ENCODE data around the gene TMEM258. TPM values are rescaled to one million over a fixed set of nuclear protein-coding genes. Genes with fewer than 3 reads are reported as not detected.

Gene TMEM258
- total RNA-seq, 2 experiments from 2014 or later = 172 to 176 TPM

DNA sequence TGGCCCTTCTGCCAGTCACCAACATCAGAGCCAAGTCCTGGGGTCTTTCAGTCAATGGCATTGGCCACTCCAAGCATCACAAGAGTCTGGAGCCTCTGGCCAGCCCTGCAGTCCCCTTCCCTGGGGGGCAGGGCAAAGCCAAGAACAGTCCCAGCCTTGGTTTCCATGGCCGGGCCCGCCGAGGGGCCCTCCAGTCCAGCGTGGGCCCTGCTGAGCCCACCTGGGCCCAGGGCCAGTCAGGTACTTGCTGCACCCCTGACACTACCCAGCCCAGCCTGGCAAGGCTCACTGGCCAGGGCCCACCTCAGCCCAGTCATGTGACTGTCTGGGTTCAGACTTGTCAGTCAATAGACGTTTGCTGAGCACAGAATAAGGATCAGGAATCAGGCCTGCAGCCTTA lies 10.8 kb downstream of the TMEM258 start:
- peaks cover 4% of the 10 kb centered on the region for H3K36me3 Mint-ChIP-seq (ENCODE audit: low read depth)
- H3K27me3 Mint-ChIP-seq = peaks cover 5% of the 10 kb centered on the region
- peaks cover 10% of the 10 kb centered on the region for H3K4me1 Mint-ChIP-seq
- intact Hi-C loops (cut with DNase I, micrococcal nuclease) = no loop called here
- no peak for DNase-seq
- H3K4me3 Mint-ChIP-seq = no peak overlapping the region
- no peak overlapping the region for H3K27ac Mint-ChIP-seq
- CTCF ChIA-PET = interaction anchor here (1.0 to 3.1 kb wide), 2 partner anchors 10 to 16 kb away, joined by 3 to 14 read pairs; no protein-coding TSS in a partner anchor
- POLR2A ChIA-PET = interaction anchor here (1.0 kb wide), 1 partner anchor 11 kb away, joined by 3 read pairs; the partner anchor contains the start of gene FEN1
- no peaks in the 10 kb centered on the region for H3K9me3 Mint-ChIP-seq (ENCODE audit: low read depth)
- ATAC-seq = no peak

DNA sequence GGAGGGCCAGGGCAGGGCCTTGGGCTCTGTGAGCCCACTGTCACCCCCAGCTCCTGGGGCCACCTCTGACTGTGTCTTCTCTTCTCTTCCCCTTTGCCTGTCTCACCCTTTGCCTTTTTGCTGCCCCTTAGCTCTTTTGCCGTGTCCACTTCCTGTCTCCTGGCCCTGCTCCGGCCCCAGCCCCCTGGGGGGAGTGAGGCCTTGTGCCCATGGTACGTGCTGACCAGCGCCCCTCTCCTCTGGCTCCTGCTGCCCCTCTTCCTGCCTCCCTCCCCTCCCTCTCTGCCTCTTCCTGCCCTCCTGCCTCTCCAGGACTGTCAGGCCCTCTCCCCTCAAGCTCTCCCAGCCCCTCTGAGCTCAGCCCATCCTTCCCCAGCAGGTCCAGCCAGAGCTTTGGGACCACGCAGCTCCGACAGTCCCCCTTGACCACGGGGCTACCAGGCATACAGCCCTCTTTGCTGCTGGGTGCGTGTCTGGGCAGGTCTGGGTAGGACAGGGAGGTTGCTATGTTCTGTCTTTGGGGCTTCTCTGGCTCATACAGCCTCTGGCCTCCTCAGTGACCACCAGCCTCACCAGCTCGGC lies 11.7 kb downstream of the TMEM258 start:
- Mint-ChIP-seq H3K36me3 (ENCODE audit: low read depth) (peaks cover 4% of the 10 kb centered on the region), H3K4me3 (no peak overlapping the region), H3K27me3 (peaks cover 5% of the 10 kb centered on the region), H3K9me3 (ENCODE audit: low read depth) (no peaks in the 10 kb centered on the region), H3K4me1 (peaks cover 11% of the 10 kb centered on the region), H3K27ac (no peak overlapping the region)
- intact Hi-C loops (cut with DNase I, micrococcal nuclease) = no loop called here
- CTCF ChIA-PET = interaction anchor here (3.1 kb wide), 1 partner anchor 17 kb away, joined by 14 read pairs; no protein-coding TSS in a partner anchor
- DNase-seq = no peak
- POLR2A ChIA-PET = no interaction called here
- ATAC-seq = no peak

DNA sequence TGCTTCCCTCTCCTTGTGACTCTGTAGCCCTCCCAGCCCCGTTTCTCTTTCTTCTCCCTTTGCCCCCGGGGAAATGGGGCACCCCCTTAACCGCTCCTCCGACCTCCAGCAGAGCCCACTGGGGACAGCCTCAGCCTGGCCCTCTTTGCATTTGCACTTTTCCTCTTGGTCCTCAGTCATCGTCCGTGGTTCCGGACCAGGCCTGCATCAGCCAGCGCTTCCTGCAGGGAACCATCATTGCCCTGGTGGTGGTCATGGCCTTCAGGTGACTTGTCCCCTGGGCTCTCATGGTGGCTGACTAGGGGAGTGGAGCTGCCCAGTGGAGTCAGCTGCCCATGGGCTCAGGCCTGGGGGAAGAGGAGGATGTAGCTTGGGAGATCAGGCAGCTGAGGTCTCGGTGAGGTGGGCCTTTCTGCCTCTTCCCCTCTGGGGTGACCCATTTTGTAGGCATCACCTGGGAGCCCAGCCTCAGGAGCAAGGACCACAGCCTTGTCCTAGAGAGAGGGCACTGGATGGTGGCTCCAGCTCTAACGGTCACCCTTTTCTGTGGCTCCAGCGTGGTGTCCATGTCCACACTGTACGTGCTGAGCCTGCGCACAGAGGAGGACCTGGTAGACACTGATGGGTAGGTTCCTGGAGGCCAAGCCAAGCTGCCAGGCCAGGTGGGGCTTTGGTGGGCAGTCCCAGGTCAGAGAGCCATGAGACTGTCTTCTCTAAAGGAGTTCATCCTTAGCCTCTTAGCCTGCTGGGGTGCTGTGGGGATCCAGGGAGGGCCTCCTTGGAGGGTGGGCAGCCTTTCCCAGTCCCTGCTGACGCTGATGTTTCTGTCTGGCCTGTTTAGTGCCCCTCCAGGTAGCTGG lies 12.5 kb downstream of the TMEM258 start:
- no peak overlapping the region for H3K4me3 Mint-ChIP-seq
- ATAC-seq = no peak
- H3K9me3 Mint-ChIP-seq (ENCODE audit: low read depth) = no peaks in the 10 kb centered on the region
- ChIA-PET POLR2A (no interaction called here), CTCF (interaction anchor here (0.9 kb wide), 1 partner anchor 47 kb away, joined by 3 read pairs; no protein-coding TSS in a partner anchor)
- H3K27me3 Mint-ChIP-seq = peaks cover 5% of the 10 kb centered on the region
- H3K4me1 Mint-ChIP-seq = peaks cover 11% of the 10 kb centered on the region
- DNase-seq = no peak
- intact Hi-C loops (cut with DNase I, micrococcal nuclease) = no loop called here
- peaks cover 4% of the 10 kb centered on the region for H3K36me3 Mint-ChIP-seq (ENCODE audit: low read depth)
- H3K27ac Mint-ChIP-seq = no peak overlapping the region

DNA sequence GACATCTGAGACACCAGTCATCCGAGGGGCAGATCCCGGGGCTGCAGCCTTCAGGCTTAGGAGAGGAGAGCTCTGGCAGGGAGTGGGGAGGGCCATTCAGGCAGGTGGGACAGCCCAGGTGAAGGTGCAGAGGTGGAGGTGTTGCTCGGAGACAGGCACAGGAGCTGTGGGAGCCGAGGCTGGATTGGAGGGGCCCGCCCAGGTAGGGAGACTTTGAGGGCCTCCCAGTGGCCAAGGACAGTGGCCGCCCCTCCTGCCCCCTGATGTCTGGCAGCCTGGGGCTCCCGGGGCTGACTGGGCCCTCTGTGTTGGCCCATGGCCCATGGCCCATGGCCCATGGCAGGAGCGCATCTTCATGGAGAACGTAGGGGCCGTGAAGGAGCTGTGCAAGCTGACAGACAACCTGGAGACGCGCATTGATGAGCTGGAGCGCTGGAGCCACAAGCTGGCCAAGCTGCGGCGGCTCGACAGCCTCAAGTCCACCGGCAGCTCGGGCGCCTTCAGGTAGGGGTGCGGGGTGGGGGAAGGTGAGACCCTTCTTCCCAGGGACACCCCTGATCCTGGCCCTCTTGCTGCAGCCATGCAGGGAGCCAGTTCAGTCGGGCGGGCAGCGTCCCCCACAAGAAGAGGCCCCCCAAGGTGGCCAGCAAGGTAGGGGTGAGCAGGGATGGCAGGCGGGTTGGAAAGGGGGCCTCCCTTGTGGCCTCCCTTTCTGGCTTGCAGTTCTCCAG lies 13.3 kb downstream of the TMEM258 start:
- H3K27me3 Mint-ChIP-seq = peaks cover 5% of the 10 kb centered on the region
- ChIA-PET CTCF (interaction anchor here (0.9 to 1.1 kb wide), 2 partner anchors 45 to 46 kb away, joined by 3 read pairs; no protein-coding TSS in a partner anchor), POLR2A (no interaction called here)
- no peak overlapping the region for H3K4me3 Mint-ChIP-seq
- ATAC-seq = no peak
- no peaks in the 10 kb centered on the region for H3K9me3 Mint-ChIP-seq (ENCODE audit: low read depth)
- DNase-seq = no peak
- H3K36me3 Mint-ChIP-seq (ENCODE audit: low read depth) = peaks cover 3% of the 10 kb centered on the region
- intact Hi-C loops (cut with DNase I, micrococcal nuclease) = no loop called here
- no peak overlapping the region for H3K27ac Mint-ChIP-seq
- H3K4me1 Mint-ChIP-seq = peaks cover 11% of the 10 kb centered on the region

DNA sequence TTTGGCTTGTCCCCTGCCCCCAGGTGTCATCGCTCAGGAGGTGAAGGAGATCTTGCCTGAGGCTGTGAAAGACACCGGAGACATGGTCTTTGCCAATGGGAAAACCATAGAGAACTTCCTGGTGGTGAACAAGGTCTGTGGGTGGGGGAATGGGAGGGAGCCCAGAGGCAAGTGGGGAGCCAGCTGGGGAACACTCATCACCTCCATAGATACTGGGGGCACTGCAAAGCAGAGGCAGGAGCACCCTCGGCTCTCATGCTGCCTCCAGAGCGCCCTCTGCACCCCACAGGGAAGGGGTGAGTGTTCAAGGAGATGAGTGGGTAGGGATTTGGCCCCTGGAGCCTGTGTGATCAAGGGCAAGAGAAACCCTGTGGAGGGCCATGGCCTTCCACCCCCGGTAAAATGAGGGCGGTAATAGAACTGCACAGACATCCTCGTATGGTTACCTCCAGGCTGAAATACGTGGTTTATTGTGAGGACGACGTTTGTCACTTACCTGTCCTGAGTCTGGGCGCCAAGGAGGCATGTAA lies 14.0 kb downstream of the TMEM258 start:
- no peak for ATAC-seq
- no peaks in the 10 kb centered on the region for H3K9me3 Mint-ChIP-seq (ENCODE audit: low read depth)
- DNase-seq = no peak
- no peak overlapping the region for H3K27ac Mint-ChIP-seq
- ChIA-PET CTCF (interaction anchor here (1.1 kb wide), 1 partner anchor 45 kb away, joined by 3 read pairs; no protein-coding TSS in a partner anchor), POLR2A (no interaction called here)
- H3K4me1 Mint-ChIP-seq = peaks cover 11% of the 10 kb centered on the region
- H3K4me3 Mint-ChIP-seq = no peak overlapping the region
- no peaks in the 10 kb centered on the region for H3K36me3 Mint-ChIP-seq (ENCODE audit: low read depth)
- H3K27me3 Mint-ChIP-seq = peaks cover 5% of the 10 kb centered on the region
- intact Hi-C loops (cut with DNase I, micrococcal nuclease) = no loop called here

DNA sequence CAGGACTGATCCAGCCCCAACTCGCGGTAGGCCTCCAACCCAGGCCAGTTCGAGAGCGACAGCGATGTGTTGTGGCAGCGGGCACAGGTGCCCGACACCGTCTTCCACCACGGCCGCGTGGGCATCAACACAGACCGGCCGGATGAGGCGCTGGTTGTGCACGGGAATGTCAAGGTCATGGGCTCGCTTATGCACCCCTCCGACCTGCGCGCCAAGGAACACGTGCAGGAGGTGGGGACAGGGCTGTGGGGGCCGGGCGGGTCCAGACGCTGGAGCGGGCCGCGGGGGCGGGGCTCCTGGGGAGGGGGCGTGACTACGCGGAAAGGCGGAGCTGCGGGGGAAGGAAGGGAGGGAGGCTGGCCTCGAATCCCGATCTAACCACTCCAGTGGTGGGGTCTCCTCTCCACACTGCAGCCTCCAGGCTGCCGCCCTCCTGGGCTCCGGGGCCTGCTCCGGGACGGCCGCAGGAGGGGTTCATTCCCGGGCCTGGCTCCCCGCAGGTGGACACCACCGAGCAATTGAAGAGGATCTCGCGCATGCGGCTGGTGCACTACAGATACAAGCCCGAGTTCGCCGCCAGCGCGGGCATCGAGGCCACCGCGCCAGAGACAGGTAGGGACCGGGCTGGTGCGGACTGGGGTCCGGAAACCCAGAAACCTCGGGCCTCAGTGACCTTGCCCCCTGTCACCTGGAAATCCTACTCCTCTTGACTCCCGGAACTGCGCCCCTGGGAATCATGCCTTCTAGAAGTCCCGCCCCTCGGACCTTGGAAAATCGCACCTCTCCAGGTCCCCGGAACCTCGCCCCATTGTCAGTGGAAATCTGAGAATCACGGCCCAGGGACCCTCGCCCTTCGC lies 14.9 kb downstream of the TMEM258 start:
- peak; percentile 75 for DNase-seq
- ChIA-PET CTCF (interaction anchor here (0.5 to 0.6 kb wide), 2 partner anchors 66 to 665 kb away, joined by 3 read pairs; no protein-coding TSS in a partner anchor), POLR2A (no interaction called here)
- intact Hi-C loops (cut with DNase I, micrococcal nuclease) = loop anchor here in 1 of 2 experiments (1.0 kb wide), 1 partner anchor 15 kb away; the partner anchor contains the start of genes FEN1 and TMEM258
- Mint-ChIP-seq H3K9me3 (ENCODE audit: low read depth) (no peaks in the 10 kb centered on the region), H3K4me3 (no peak overlapping the region), H3K4me1 (peaks cover 11% of the 10 kb centered on the region), H3K27me3 (peaks cover 5% of the 10 kb centered on the region), H3K27ac (no peak overlapping the region), H3K36me3 (ENCODE audit: low read depth) (no peaks in the 10 kb centered on the region)
- peak; percentile 64 for ATAC-seq

DNA sequence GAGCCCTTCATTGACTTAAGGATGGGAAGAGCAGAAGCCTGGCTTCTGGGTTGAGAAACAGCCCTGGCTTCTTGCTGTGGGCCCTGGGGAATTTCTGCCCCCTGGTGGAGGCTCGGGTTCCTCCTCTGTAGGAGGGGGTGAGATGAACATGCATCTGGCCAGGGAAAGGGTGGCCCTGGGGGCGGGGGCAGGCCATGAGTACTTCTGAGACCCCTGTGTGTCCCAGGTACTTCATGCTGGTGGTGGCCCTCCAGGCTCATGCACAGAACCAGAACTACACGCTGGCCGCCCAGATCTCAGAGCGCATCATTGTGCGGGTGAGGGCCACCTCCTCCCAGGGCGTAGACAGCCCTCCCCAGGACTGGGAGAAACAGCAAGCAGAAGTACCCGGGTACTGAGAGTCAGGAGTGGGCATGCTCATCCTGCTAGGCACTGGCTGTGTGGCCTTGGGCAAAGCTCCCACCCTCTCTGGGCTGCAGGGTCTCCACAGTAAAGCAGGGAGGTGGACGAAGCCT lies 15.8 kb downstream of the TMEM258 start:
- peak overlapping the region; percentile 23 for H3K4me3 Mint-ChIP-seq
- intact Hi-C loops (cut with DNase I, micrococcal nuclease) = loop anchor here (1.0 kb wide), 4 partner anchors 16 to 29 kb away; partner anchors contain the start of genes FEN1 (in 1 of the 2), MYRF (in 1 of the 2) and TMEM258 (in 1 of the 2)

DNA sequence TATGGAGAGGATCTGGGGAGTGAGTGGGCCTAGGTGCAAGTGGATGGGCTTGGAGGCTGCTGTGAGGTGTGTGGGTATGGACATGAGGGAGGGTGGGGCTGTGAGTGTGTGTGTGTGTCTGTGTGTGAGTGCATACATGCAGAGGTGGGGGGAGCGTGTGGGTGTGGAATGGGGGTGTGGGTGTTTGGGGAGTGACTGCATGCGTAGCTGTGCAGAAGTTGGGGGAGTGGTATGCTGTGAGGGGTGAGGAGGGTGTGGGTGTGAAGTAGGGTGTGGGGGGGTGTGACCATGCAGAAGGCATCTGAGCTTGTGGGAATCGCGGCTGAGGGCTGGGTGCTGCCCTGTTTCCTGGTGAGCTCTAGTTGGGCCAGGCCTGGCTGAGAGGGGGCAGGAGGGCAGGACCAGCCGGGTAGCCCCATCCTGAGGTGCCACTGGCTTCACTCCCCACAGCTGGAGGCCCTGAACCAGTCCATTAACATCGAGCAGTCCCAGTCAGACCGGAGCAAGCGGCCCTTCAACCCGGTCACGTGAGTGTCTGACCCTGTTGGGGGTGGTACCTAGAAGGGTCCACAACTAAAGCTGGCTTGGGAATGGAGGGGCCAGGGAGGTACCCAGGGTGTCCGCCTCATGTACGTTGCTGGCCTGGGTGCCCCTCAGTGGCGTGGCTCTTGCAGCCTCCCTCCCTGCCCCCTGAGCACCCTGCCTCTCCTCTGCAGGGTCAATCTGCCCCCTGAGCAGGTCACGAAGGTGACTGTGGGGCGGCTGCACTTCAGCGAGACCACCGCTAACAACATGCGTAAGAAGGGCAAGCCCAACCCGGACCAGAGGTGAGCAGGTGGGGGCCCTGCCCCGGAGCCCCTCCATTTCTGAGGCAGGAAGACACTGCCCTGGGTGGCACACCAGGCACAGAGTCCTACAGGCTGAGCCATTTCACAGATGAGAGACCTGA lies 16.5 kb downstream of the TMEM258 start:
- ATAC-seq = no peak
- DNase-seq = no peak
- ChIA-PET POLR2A (interaction anchor here (0.7 kb wide), 1 partner anchor 14 kb away, joined by 3 read pairs; no protein-coding TSS in a partner anchor), CTCF (interaction anchor here (0.5 to 0.6 kb wide), 2 partner anchors 38 to 1236 kb away, joined by 3 read pairs; no protein-coding TSS in a partner anchor)
- intact Hi-C loops (cut with DNase I, micrococcal nuclease) = loop anchor here (1.0 kb wide), 3 partner anchors 24 to 29 kb away; partner anchors contain the start of gene MYRF (in 1 of the 2)
- no peak overlapping the region for H3K4me3 Mint-ChIP-seq
- H3K4me1 Mint-ChIP-seq = peaks cover 11% of the 10 kb centered on the region
- H3K36me3 Mint-ChIP-seq (ENCODE audit: low read depth) = no peaks in the 10 kb centered on the region
- peaks cover 5% of the 10 kb centered on the region for H3K27me3 Mint-ChIP-seq
- no peak overlapping the region for H3K27ac Mint-ChIP-seq
- no peaks in the 10 kb centered on the region for H3K9me3 Mint-ChIP-seq (ENCODE audit: low read depth)

More for the DNA sequence above, 15.8 kb downstream of the TMEM258 start:
- Mint-ChIP-seq H3K27me3 (peaks cover 5% of the 10 kb centered on the region), H3K9me3 (ENCODE audit: low read depth) (no peaks in the 10 kb centered on the region), H3K4me1 (peaks cover 11% of the 10 kb centered on the region), H3K27ac (no peak overlapping the region), H3K36me3 (ENCODE audit: low read depth) (no peaks in the 10 kb centered on the region)
- ChIA-PET POLR2A (no interaction called here), CTCF (interaction anchor here (0.6 kb wide), 1 partner anchor 67 kb away, joined by 3 read pairs; no protein-coding TSS in a partner anchor)
- ATAC-seq = peak; percentile 80
- DNase-seq = peak; percentile 86

DNA sequence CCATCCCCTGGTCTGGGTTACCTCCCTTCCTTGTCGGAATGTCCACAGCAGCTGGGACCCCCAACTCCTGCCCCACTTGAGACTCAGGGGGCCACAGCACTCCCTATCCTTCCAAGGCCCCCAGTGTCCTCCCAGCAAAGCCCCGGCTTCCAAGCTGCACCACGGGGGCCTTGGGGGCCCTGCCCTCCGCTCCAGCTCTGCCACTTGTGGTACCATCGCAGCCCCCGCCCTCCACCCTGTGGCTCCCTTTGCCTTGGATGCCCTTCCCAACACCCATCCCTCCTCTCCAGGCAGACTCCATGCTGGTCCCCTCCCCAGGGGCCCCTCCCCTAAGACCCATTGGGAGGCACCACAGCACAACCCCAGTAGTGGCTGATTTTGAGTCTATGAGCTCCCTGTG lies 17.3 kb downstream of the TMEM258 start:
- Mint-ChIP-seq H3K27ac (no peak overlapping the region), H3K4me3 (no peak overlapping the region), H3K27me3 (peaks cover 5% of the 10 kb centered on the region), H3K9me3 (ENCODE audit: low read depth) (no peaks in the 10 kb centered on the region), H3K36me3 (ENCODE audit: low read depth) (no peaks in the 10 kb centered on the region), H3K4me1 (peaks cover 11% of the 10 kb centered on the region)
- ATAC-seq = no peak
- ChIA-PET CTCF (interaction anchor here (0.6 kb wide), 1 partner anchor 37 kb away, joined by 3 read pairs; no protein-coding TSS in a partner anchor), POLR2A (interaction anchor here (0.7 kb wide), 1 partner anchor 15 kb away, joined by 3 read pairs; no protein-coding TSS in a partner anchor)
- intact Hi-C loops (cut with DNase I, micrococcal nuclease) = no loop called here
- DNase-seq = no peak

All from activated CD4-positive, alpha-beta T cell treated with anti-CD3 and anti-CD28 coated beads for 36 hours (primary cell).